Right lobe of liver (tissue), 4 donors: ENCODE data around the gene TM4SF18.

Experiments used
- CTCF ChIP-seq, 4 donors: fragments of 200-600 bp in 3 of 4; fragments of 450-650 bp in 1 of 4; IDR thresholded peaks; one replicate each; pipeline versions ENCODE4 v1.5.1 to v1.8.0; 2016 to 2022; ENCODE audit warnings: antibody characterized with exemption in 4 of 4, mild to moderate bottlenecking in 2 of 4
- POLR2A ChIP-seq: fragments of 450-650 bp; IDR thresholded peaks from one replicate; pipeline ENCODE4 v1.6.1; 2017; ENCODE audit warnings: antibody characterized with exemption, mild to moderate bottlenecking
- donor health status: DM: no; HTN: no; CAD: no.
- donor health status: DM: no; HTN: no; CAD: no.
- donor health status: DM: no; HTN: yes; CAD: no.

- TF ChIP-seq CTCF (IDR thresholded peaks at IDR 0.05) (no peak), POLR2A (no peak)
Measured at GRCh38 chr3:149271669-149272068, 61.8 kb downstream of the TM4SF18 start.
